ACHN (cell line): ENCODE results near the gene MERTK.
"Not testable (repeated sequence)": the region's sequence is repeated elsewhere in the genome, so short reads cannot be mapped to it uniquely, and the experiment has no call there.

Experiments
- DNase-seq: peaks from one replicate; pipeline ENCODE4 v3.0.0-alpha.2; 2015
- in situ Hi-C: cut with HindIII; loops from 2 replicates; pipeline ENCODE4 v1.10.0; 2017; ENCODE audit warnings: low sequenced_read_pairs, low pct_ligation_motif_present, low pct_unique_long_range_greater_than_20kb

MERTK gene

DNA sequence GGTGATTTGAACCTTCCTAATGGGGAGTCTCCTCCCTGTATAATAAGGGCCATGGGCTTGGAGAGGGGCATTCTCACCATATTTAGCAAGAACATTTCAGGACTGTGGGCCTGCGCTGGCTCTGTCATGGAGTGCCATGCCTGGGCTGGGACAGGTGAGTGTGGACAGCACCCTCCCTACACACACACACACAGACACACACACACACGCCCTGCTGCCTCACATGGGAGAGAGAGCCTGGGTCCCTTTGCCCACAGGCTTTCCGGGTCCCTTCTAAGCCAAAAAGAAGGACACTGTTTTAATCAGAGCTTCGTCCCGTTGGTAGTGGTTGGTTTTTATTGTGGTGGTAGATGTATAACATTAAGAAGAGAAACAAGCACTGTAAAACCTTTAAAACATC, 125.3 kb downstream of the MERTK start:
- DNase-seq = no peak
- in situ Hi-C loops = no loop called here

DNA sequence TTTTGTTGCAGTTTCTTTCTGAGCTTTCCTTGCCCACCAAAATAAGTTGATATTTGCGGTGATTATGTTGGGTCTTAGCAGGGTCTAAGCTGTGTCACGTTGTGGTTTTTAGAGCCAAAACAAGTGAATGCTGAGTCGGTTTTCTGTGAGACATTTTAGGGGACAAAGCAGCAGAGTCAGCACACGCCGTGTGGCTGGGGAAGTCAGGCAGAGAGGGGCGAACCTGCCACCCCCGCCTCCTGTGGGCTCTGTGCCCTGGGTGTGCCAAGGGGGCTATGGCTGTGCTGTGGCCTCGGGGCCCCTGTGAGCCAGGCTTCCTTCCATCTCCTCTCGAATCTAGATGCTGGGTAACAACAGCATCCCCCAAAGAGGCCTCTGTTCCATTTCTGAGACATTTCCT, 125.8 kb downstream of the MERTK start:
- in situ Hi-C loops = no loop called here
- DNase-seq = no peak

DNA sequence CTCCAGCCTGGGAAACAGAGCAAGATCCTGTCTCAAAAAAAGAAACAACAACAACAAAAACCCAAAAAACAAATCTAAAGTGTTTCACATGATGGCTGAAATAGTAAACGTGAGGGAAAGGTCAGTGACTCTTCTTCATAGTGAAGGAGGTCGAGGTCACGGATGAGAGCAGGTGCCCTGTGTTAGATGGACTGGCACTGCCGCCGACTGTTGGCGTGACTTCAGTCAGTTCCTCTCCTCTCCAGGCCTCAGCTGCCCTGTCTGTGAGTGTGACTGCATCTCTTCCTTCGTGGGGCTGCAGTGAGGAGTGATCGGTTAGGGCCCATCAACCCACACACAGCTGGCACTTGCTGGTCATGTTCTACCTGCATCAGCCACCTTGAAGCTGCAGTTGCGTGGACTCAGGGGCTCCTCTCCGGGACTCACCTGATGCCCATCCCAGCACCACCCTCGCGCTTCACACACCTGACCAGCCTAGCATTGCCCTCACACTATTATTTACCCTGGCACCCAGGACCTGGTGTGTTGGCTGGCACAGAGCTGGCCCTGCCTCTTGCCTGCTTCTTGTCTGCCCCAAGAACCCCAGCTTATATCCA, 126.6 kb downstream of the MERTK start:
- no peak for DNase-seq
- in situ Hi-C loops = no loop called here

DNA sequence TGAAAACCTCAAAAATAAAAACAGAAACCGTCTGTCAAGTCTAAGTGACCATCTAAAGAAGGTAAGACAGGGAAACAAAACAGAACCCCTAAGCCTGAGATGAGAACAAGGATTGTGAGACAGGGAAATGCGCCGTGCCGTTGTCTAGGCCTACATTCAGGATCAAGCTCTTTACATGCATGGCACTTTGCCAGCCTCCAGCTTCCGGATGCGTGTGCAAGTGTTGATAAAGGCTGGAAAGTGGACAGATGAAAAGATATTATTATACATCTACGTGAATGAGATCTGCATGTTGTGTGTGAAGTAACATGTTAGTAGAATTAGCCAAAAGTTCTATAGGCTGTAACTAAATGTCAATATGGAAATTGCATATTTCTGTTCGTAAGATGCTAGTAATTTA, 128.1 kb downstream of the MERTK start:
- DNase-seq = no peak
- in situ Hi-C loops = no loop called here

DNA sequence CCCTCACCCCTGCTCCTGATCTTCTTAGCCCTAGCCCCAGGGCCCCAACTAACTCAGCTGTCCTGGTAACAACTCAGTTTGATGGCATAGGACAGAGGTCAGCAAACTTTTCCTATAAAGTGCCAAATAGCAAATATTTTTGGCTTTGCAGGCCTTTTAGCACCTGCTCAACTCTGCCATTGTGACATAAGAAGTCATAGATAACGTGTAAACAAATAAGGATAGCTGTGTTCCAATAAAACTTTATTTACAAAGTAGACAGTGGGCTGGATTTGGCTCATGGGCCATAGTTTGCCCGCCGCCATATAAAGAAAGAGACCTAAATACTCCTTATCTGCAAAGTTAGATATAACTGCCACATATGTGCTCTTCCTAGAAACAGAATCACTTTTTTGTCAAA, 129.4 kb downstream of the MERTK start:
- DNase-seq = no peak
- in situ Hi-C loops = no loop called here

DNA sequence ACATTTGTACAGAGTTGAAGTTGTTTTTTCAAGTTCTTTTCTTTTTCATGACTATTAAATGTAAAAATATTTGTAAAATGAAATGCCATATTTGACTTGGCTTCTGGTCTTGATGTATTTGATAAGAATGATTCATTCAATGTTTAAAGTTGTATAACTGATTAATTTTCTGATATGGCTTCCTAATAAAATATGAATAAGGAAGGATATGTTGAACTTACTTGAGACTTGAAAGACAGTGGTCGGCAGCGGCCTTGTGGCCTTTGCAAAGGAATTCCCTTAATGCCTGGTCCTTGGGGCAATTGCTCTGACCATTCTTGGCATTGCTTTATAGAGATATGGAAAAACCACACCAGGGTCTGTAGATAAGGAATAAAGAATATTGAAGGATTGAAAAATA, 130.8 kb downstream of the MERTK start:
- in situ Hi-C loops = no loop called here
- DNase-seq = no peak

DNA sequence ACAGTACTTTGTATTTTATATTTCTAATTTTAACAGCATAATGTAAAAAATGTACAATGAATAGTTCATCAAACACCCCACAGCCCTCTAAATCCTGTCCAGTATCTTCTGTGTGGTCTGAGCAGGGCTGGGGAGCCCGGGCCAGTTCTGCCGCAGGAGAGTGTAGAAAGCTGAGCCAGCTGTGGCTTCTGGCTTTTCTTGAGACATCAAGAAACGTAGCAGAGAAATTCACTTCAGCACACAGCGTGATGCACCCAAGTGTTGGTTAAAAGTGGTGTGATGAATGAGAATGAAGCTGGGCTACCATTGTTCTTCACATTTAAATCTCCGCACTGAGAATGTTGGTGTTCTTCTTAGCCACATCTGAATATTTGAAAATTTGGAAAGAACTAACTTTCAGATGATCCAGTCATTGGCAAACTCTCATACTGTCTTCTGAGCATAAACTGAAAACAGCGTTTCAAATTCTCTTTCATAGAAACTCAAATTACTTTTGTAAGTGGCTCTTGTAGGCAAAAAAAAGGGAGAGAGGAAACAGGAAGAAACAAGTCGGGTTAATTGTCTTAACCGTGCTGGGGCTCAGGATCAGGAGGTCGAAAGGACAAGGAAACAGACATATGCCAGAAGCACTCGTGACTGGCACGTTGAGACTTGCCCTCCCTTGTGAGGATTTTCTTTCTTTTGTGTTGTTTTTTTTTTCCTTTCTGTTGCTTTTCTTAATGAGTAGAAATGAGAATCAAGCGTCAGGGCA, 133.2 kb downstream of the MERTK start:
- DNase-seq = no peak
- in situ Hi-C loops = no loop called here

DNA sequence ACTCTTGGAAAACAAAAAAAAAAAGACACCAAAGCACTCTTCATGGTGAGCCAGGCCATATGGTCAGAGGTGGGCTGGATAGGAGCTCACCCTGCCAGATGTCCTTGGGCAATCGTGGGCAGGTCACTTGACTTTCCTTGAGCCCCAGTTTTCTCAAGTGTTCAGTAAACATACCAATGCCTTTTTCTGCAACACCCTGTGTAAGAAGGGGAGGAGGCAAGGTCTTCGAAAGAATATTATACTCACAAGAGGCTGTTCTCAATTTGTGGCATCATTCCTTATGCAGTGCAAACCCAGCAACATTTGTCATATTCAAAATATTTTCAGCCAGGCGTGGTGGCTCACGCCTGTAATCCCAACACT, 133.8 kb downstream of the MERTK start:
- in situ Hi-C loops = no loop called here
- no peak for DNase-seq

DNA sequence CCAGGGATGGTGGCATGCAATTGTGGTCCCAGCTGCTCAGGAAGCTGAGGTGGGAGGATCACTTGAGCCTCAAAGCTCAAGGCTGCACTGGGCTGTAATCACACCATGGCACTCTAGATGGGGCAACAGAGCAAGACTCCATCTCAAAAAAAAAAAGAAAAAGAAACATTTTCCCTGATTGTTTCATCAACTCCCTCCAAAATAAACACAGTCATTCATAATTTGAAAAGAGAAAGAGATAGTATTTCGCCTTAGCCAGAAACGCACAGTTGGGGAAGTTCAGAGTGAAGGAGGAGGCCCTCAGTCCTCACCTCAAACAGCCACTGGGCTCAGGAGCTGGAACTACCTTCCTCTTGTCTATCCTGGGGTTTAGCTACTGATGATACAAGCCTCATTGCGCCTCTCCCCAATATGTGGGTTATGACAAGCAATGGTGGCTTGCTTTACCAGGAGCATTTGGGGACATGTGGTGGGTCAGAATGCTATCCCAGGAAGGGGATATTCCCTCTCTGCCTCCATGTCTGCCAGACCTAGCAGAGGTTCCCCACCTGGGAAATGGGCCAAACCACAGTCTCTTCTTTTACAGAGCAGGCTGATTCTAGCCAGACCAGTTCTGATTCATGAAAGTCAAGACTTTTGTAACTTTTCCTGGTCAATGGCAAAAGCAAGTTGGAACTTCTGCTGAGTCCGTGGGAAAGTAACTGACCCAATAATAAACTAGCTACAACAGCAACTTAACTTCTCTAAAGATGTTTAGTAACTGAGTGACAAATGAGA, 134.5 kb downstream of the MERTK start:
- in situ Hi-C loops = no loop called here
- peak; percentile 53 for DNase-seq

DNA sequence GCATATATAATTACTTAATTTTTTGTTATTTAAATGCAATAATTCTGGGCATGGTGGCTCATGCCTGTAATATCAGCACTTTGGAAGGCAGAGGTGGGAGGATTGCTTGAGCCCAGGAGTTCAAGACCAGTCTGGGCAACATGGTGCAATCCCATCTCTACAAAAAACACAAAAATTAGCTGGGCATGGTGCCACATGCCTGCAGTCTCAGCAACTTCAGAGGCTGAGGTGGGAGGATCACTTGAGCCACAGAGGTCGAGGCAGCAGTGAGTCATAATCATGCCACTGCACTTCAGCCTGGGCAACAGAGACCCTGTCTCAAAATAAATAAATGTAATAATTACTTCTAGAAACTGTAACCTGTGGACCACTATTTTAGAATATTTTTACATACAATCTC, 135.2 kb downstream of the MERTK start:
- peak; percentile 49 for DNase-seq

DNA sequence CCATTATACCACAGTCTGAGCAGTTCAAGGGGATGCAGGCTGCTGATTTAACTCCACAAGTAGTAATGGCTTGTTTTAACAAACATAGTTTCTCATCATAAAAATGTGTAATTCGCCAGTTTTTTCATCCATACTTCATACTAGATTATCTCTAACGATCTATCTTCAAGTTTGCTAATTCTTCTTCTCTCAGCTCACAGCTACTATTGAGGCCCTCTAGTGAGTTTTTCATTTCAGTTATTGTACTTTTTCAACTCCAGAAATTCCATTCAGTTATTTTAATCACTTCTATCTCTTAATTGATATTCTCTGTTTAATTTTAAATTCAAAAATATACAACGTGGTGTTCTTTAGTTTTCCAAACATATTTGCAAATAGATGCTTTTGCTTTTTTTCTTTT, 136.5 kb downstream of the MERTK start:
- in situ Hi-C loops = no loop called here
- DNase-seq = no peak

More for the DNA sequence above, 135.2 kb downstream of the MERTK start:
- in situ Hi-C loops = no loop called here

DNA sequence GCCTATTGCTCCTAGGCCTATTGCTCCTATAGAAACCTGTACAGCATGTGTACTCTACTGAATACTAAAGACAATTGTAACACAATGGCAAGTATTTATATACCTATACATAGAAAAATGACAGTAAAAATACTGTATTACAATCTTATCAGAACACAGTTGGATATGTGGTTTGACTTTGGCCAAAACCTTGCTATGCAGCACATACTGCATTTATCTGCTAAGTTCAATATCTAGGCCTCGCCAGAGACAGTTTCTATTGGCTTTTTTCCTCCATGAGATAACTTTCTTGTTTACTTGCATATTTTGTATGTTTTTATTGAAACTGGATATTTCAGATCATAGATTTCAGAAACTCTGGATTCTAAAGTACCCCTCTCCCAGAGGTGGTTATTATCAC, 137.4 kb downstream of the MERTK start:
- in situ Hi-C loops = no loop called here
- DNase-seq = no peak

DNA sequence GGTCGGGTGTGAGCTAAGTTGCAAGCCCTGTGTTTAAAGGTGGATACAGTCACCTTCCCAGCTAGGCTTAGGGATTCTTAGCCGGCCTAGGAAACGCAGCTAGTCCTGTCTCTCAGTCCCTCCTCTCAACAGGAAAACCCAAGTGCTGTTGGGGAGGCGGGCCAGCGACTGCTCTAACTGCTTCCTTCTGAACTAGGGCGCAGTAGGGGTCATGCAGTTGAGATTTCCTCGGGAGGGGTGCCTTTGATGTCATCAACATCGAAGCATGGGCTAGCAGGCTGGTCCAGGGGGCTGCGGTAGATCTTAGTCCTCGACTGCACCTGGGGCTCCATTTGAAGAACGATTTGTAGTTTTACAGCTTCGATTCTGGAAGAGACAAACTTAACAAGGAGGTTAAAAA, 141.1 kb downstream of the MERTK start:
- DNase-seq, in situ Hi-C loops: not testable (repeated sequence)

DNA sequence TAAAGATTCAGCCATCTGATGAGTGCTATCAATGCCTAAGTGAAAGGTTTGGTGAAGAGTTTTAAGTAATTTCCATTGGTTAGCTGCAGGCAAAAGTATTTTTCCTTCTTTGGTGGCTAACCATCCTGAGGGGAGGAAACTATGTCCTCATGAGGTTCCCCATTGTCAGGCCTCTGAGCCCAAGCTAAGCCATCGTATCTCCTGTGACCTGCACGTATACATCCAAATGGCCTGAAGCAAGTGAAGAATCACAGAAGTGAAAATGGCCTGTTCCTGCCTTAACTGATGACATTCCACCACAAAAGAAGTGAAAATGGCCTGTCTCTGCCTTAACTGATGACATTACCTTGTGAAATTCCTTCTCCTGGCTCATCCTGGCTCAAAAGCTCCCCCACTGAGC, 141.7 kb downstream of the MERTK start:
- in situ Hi-C loops, DNase-seq: not testable (repeated sequence)

DNA sequence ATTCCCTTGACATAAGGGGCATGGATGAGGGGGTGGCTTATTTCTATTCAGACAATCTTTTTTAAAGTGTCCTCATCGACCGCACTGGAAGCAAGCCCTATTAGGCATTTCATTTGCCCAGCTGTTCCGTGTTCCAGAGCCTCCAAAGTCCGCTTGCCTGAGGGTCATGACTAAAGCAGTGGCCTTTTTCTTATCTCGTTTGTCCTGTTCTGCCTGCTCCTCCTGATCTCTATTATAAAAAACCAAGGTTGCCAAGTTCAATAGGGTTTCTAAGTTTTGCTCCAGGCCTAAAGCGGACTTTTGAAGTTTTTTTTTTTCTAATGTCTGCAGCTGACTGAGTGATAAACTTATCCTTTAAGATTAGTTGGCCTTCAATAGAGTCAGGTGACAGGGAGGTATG, 143.1 kb downstream of the MERTK start:
- DNase-seq, in situ Hi-C loops: not testable (repeated sequence)

DNA sequence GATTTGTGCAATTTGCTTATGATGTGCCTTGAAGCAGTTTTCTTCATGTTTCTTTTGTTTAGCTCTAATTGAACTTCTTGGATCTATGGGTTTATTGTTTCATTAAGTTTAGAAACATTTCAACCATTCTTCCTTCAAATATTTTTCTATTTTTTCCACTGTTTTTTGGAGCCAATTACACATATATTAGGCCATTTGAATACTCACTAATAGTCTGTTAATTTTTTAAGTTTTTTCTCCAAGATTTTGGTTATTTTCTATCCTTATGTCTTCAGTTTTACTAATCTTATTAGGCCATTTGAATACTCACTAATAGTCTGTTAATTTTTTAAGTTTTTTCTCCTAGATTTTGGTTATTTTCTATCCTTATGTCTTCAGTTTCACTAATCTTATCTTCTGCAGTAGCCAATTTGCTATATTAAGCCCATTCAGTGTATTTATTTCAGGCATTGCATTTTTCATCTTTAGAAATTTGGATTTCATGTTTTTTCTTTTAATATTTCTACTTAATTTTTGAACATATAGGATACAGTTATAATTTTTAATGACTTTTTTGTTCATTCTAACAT, 147.1 kb downstream of the MERTK start:
- DNase-seq = no peak
- in situ Hi-C loops = no loop called here

DNA sequence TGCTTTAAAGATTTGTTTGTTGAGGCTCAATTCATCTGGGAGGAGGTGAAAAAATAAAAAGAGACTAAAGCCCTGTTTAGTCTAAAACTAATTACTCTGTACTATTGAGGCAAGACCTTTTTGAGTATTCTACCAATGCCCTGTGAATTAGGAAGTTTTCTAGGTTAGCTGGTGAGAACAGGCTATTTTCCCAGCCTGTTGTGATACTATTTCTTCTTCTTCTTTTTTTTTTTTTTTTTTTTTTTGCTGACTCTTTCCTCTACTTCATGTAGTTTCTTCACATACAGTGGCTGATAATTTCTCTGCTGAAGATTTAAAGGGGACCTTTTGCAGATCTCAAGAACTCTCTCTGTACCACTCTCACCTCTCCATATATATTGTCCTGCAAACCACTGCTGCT, 147.8 kb downstream of the MERTK start:
- DNase-seq = no peak
- in situ Hi-C loops = no loop called here

DNA sequence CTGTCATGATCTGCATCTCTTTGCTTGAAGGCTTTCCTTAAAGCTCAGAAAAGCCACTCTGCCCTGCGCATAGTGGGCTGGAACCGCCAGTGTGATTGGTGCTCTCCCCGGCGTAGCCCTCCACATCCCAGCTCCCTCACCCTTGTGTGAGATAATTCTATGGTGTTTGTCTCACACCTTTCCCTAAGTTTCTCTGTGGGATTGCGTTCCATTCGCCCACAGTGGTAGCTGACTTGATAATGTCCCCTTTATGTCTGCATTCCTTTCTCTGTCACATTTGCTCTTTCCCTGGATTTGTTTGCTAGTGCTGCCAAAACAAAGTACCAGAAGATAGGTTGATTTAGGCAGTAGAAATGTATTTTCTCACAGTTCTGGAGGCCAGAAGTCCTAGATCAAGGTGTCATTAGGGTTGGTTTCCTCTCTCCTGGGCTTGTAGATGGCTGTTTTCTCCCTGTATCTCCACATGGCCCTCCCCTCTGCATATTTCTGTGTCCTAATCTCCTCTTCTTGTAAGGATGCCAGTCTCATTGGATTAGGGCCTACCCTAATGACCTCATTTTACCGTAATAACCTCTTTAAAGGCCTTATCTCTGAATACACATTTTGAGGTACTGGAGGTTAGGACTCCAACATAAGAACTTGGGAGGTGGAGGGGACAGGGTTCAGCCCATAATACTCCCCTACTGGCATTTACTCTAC, 149.3 kb downstream of the MERTK start:
- in situ Hi-C loops = no loop called here
- no peak for DNase-seq

DNA sequence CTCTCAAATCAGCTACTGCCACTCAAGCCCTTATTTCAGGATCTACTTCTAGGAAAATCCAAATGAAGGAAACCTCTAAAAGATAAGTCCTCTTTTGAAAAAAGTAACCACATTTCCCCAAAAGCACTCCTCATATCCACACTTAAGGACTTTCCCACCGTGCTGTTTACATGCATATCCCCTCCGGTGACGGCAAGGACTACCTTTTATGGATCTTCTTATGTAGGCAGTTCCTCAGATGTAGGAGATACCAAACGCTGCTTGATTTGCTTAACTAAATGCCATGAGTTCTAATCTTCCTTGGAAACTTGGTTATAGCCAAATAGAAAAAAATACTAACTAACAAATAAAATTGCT, 149.8 kb downstream of the MERTK start:
- in situ Hi-C loops = no loop called here
- no peak for DNase-seq
